Measurements from ENCODE around the gene RAE1.

GRCh38 chr20:57317316-57317788 is 33.7 kb upstream of the RAE1 start:
- TF ChIP-seq POLR2A (IDR thresholded peaks at IDR 0.05): no peak
- TF ChIP-seq, protein P1, sequence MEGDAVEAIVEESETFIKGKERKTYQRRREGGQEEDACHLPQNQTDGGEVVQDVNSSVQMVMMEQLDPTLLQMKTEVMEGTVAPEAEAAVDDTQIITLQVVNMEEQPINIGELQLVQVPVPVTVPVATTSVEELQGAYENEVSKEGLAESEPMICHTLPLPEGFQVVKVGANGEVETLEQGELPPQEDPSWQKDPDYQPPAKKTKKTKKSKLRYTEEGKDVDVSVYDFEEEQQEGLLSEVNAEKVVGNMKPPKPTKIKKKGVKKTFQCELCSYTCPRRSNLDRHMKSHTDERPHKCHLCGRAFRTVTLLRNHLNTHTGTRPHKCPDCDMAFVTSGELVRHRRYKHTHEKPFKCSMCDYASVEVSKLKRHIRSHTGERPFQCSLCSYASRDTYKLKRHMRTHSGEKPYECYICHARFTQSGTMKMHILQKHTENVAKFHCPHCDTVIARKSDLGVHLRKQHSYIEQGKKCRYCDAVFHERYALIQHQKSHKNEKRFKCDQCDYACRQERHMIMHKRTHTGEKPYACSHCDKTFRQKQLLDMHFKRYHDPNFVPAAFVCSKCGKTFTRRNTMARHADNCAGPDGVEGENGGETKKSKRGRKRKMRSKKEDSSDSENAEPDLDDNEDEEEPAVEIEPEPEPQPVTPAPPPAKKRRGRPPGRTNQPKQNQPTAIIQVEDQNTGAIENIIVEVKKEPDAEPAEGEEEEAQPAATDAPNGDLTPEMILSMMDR (IDR thresholded peaks at IDR 0.05 in 4 of 5, conservative IDR thresholded peaks at IDR 0.05 in 1 of 5): no peak
